ENCODE results near the gene MAPT. TPM values are rescaled to one million over a fixed set of nuclear protein-coding genes. Genes with fewer than 3 reads are reported as not detected.

Gene MAPT
- total RNA-seq, 1 experiment from 2014 or later, result 1.6 TPM

GRCh38 chr17:45994987-45995386, 100.6 kb downstream of the MAPT start:
- Mint-ChIP-seq H3K9me3 (ENCODE audit: low read depth, unreplicated experiment) (no peaks in the 10 kb centered on the region), H3K4me3 (ENCODE audit: low read depth, unreplicated experiment) (no peak overlapping the region), H3K4me1 (ENCODE audit: low read depth, unreplicated experiment) (no peaks in the 10 kb centered on the region), H3K27ac (ENCODE audit: unreplicated experiment) (no peak overlapping the region), H3K27me3 (ENCODE audit: unreplicated experiment) (peaks cover 44% of the 10 kb centered on the region), H3K36me3 (ENCODE audit: insufficient read depth, unreplicated experiment) (no peaks in the 10 kb centered on the region)
- CTCF ChIA-PET, result interaction anchor here (0.6 kb wide), 1 partner anchor 72 kb away, joined by 3 read pairs; no protein-coding TSS in a partner anchor
- TF ChIP-seq CTCF (IDR thresholded peaks at IDR 0.05; ENCODE audit: unreplicated experiment), result no peak
- no peak for DNase-seq
- no TSS peak for BruUV-seq (replicated peaks)
- intact Hi-C loops (cut with micrococcal nuclease; ENCODE audit: unreplicated experiment), result no loop called here

- Mint-ChIP-seq H3K4me1 (ENCODE audit: low read depth, unreplicated experiment) (no peaks in the 10 kb centered on the region), H3K27me3 (ENCODE audit: unreplicated experiment) (peaks cover 44% of the 10 kb centered on the region), H3K9me3 (ENCODE audit: low read depth, unreplicated experiment) (no peaks in the 10 kb centered on the region), H3K27ac (ENCODE audit: unreplicated experiment) (no peak overlapping the region), H3K4me3 (ENCODE audit: low read depth, unreplicated experiment) (no peak overlapping the region), H3K36me3 (ENCODE audit: insufficient read depth, unreplicated experiment) (no peaks in the 10 kb centered on the region)
- no peak for DNase-seq
- no peak for TF ChIP-seq CTCF (IDR thresholded peaks at IDR 0.05; ENCODE audit: unreplicated experiment)
- intact Hi-C loops (cut with micrococcal nuclease; ENCODE audit: unreplicated experiment), result no loop called here
- CTCF ChIA-PET, result no interaction called here
- no TSS peak for BruUV-seq (replicated peaks)
Observed at GRCh38 chr17:45995627-45996270, 101.4 kb downstream of the MAPT start.

GRCh38 chr17:45996282-45996937, 102.1 kb downstream of the MAPT start:
- DNase-seq, result no peak
- no peak overlapping the region for H3K4me3 Mint-ChIP-seq (ENCODE audit: low read depth, unreplicated experiment)
- no peak for TF ChIP-seq CTCF (IDR thresholded peaks at IDR 0.05; ENCODE audit: unreplicated experiment)
- CTCF ChIA-PET, result no interaction called here
- no peaks in the 10 kb centered on the region for H3K36me3 Mint-ChIP-seq (ENCODE audit: insufficient read depth, unreplicated experiment)
- intact Hi-C loops (cut with micrococcal nuclease; ENCODE audit: unreplicated experiment), result no loop called here
- no peaks in the 10 kb centered on the region for H3K9me3 Mint-ChIP-seq (ENCODE audit: low read depth, unreplicated experiment)
- no peaks in the 10 kb centered on the region for H3K4me1 Mint-ChIP-seq (ENCODE audit: low read depth, unreplicated experiment)
- no peak overlapping the region for H3K27ac Mint-ChIP-seq (ENCODE audit: unreplicated experiment)
- BruUV-seq (replicated peaks), result no TSS peak
- peaks cover 38% of the 10 kb centered on the region for H3K27me3 Mint-ChIP-seq (ENCODE audit: unreplicated experiment)

- no peak for DNase-seq
- no TSS peak for BruUV-seq (replicated peaks)
- Mint-ChIP-seq H3K9me3 (ENCODE audit: low read depth, unreplicated experiment) (no peaks in the 10 kb centered on the region), H3K4me3 (ENCODE audit: low read depth, unreplicated experiment) (no peak overlapping the region), H3K36me3 (ENCODE audit: insufficient read depth, unreplicated experiment) (no peaks in the 10 kb centered on the region), H3K4me1 (ENCODE audit: low read depth, unreplicated experiment) (peaks cover 3% of the 10 kb centered on the region), H3K27me3 (ENCODE audit: unreplicated experiment) (peaks cover 37% of the 10 kb centered on the region), H3K27ac (ENCODE audit: unreplicated experiment) (no peak overlapping the region)
- no peak for TF ChIP-seq CTCF (IDR thresholded peaks at IDR 0.05; ENCODE audit: unreplicated experiment)
- intact Hi-C loops (cut with micrococcal nuclease; ENCODE audit: unreplicated experiment), result no loop called here
- CTCF ChIA-PET, result no interaction called here
Observed at GRCh38 chr17:45997166-45997565, 102.8 kb downstream of the MAPT start.

Measured in Calu3 (cell line).